K562 (cell line): ENCODE results near the gene USP20. TPM values are rescaled to one million over a fixed set of nuclear protein-coding genes. Genes with fewer than 3 reads are reported as not detected.
A peak's percentile ranks its signal among the peaks of the same experiment; 100 is the strongest.

Experiments
- ASH1L ChIP-seq: fragments of 450-650 bp; IDR thresholded peaks from 2 replicates; pipeline ENCODE4 v1.6.1; 2018; ENCODE audit warnings: borderline replicate concordance, mild to moderate bottlenecking, low read depth; ENCODE audit not compliant: partially characterized antibody
- CCAR2 ChIP-seq: fragments of 200-400 bp; formaldehyde crosslinking; IDR thresholded peaks from 2 replicates; pipeline ENCODE4 v1.6.1; 2017; ENCODE audit warnings: mild to moderate bottlenecking, low read depth, low read length
- EGR1 ChIP-seq: fragments of 450-650 bp; conservative IDR thresholded peaks from 2 replicates; pipeline ENCODE4 v1.6.1; 2017; ENCODE audit warnings: mild to moderate bottlenecking
- HDAC6 ChIP-seq: IDR thresholded peaks from 2 replicates; pipeline ENCODE4 v1.6.1; 2012; ENCODE audit warnings: low read depth, mild to moderate bottlenecking, control low read depth, inconsistent platforms, low read length, moderate library complexity
- HEY1 ChIP-seq: fragments of 250-450 bp; sonication (Bioruptor Pico); IDR thresholded peaks from 2 replicates; pipeline ENCODE4 v1.5.0; 2020; ENCODE audit warnings: mild to moderate bottlenecking, moderate library complexity, borderline replicate concordance
- HNRNPH1 ChIP-seq: fragments of 200-400 bp; formaldehyde crosslinking; optimal IDR thresholded peaks from 2 replicates; pipeline ENCODE3; 2017; ENCODE audit warnings: low read depth, mild to moderate bottlenecking, low read length, moderate library complexity
- KHSRP ChIP-seq: fragments of 450-650 bp; IDR thresholded peaks from 2 replicates; pipeline ENCODE4 v1.6.1; 2017
- KLF10 ChIP-seq: fragments of 250-450 bp; sonication (Bioruptor Pico); IDR thresholded peaks from 2 replicates; pipeline ENCODE4 v1.6.1; 2021; ENCODE audit warnings: matching md5 sums
- KLF13 ChIP-seq: fragments of 450-650 bp; IDR thresholded peaks from 2 replicates; pipeline ENCODE4 v1.6.1; 2016; ENCODE audit warnings: missing genetic modification characterization, low read depth, mild to moderate bottlenecking, missing compliant biosample characterization, moderate library complexity, borderline replicate concordance
- MAFG ChIP-seq: fragments of 450-650 bp; conservative IDR thresholded peaks from 2 replicates; pipeline ENCODE4 v1.6.1; 2016; ENCODE audit warnings: missing genetic modification characterization, missing compliant biosample characterization
- MTA1 ChIP-seq: fragments of 450-650 bp; IDR thresholded peaks from 2 replicates; pipeline ENCODE4 v1.6.1; 2017; ENCODE audit warnings: borderline replicate concordance
- NR1H2 ChIP-seq: sonication (generic); formaldehyde crosslinking; IDR thresholded peaks from 2 replicates; pipeline ENCODE4 v1.4.0; 2020; ENCODE audit warnings: mild to moderate bottlenecking, missing genetic modification reagents
- OTX1 ChIP-seq: fragments of 450-650 bp; formaldehyde crosslinking; IDR thresholded peaks from 2 replicates; pipeline ENCODE4 v1.4.0; 2022; ENCODE audit warnings: mild to moderate bottlenecking
- POLR2A ChIP-seq: fragments of 450-650 bp; conservative IDR thresholded peaks from 2 replicates; pipeline ENCODE4 v1.6.1; 2016
- POLR2AphosphoS5 ChIP-seq: IDR thresholded peaks from 2 replicates; pipeline ENCODE4 v1.6.1; 2011; ENCODE audit warnings: mild to moderate bottlenecking, low read depth, low read length, moderate library complexity; ENCODE audit not compliant: control insufficient read depth, insufficient read depth
- SREBF1 ChIP-seq: fragments of 150-350 bp; IDR thresholded peaks from 2 replicates; pipeline ENCODE4 v1.6.1; 2014; ENCODE audit warnings: antibody characterized with exemption, low read depth, low read length, borderline replicate concordance
- TAL1 ChIP-seq: fragments of 450-650 bp; IDR thresholded peaks from 2 replicates; pipeline ENCODE4 v1.6.1; 2016; ENCODE audit warnings: mild to moderate bottlenecking
- YY1 ChIP-seq, 3 experiments: IDR thresholded peaks; 2 replicates each; pipeline ENCODE4 v1.6.1; 2011; ENCODE audit warnings: low read length in 2 of 3, mild to moderate bottlenecking in 2 of 3, moderate library complexity in 2 of 3, borderline replicate concordance in 1 of 3, control low read depth in 1 of 3, low read depth in 1 of 3; ENCODE audit not compliant: insufficient read depth in 3 of 3, insufficient replicate concordance in 2 of 3, control insufficient read depth in 1 of 3, insufficient read length in 1 of 3; ENCODE audit errors: extremely low read depth in 1 of 3
- ZNF316 ChIP-seq: fragments of 450-650 bp; IDR thresholded peaks from 2 replicates; pipeline ENCODE4 v1.6.1; 2016
- ZNF445 ChIP-seq: fragments of 250-450 bp; sonication (Bioruptor Pico); IDR thresholded peaks from 2 replicates; pipeline ENCODE4 v1.4.0; 2020; ENCODE audit warnings: low read depth, mild to moderate bottlenecking, moderate library complexity
- ZNF699 ChIP-seq: fragments of 250-450 bp; sonication (Bioruptor Pico); IDR thresholded peaks from 2 replicates; pipeline ENCODE4 v1.8.0; 2021; ENCODE audit warnings: mild to moderate bottlenecking, moderate library complexity; ENCODE audit not compliant: insufficient replicate concordance
- polyA plus RNA-seq, 8 experiments: library from polyadenylated mRNA; depleted of rRNA in 4 of 8; stranded (reverse) in 5 of 8; unstranded in 3 of 8; fragments of >200 nt; fragmentation: Nextera tagmentation in 2 of 8; fragmentation: Illumina TruSeq in 1 of 8; extraction: Ambion mirVana in 2 of 8; extraction: Trizol in 1 of 8; gene quantifications; 2 replicates each; pipeline versions ENCODE4 v1.2.1 to v1.2.3, GENCODE V29; 2011 to 2014; ENCODE audit warnings: inconsistent platforms in 1 of 8, missing spikeins in 1 of 8
- total RNA-seq, 7 experiments: library from RNA; depleted of rRNA in 6 of 7; stranded (reverse); fragments of >200 nt in 6 of 7; fragmentation: Illumina TruSeq in 2 of 7; extraction: Trizol in 2 of 7; gene quantifications; 2 replicates each; pipeline versions ENCODE4 v1.2.1 to v1.2.3, GENCODE V29; 2011 to 2021; ENCODE audit warnings: low replicate concordance in 1 of 7
- TF ChIP-seq, protein P1 (sequence below): IDR thresholded peaks from 2 replicates; pipeline ENCODE4 v1.6.1; 2016; ENCODE audit warnings: missing genetic modification characterization, missing compliant biosample characterization
- TF ChIP-seq, protein P2 (sequence below): sonication (generic); formaldehyde crosslinking; IDR thresholded peaks from 2 replicates; pipeline ENCODE4 v1.8.1; 2023; ENCODE audit warnings: mild to moderate bottlenecking, missing genetic modification reagents
- TF ChIP-seq, protein P3 (sequence below): fragments of 250-450 bp; sonication (Bioruptor Pico); IDR thresholded peaks from 2 replicates; pipeline ENCODE4 v1.4.0; 2020
- TF ChIP-seq, protein P4 (sequence below), 2 experiments: fragments of 450-650 bp in 1 of 2; sonication (generic) in 1 of 2; formaldehyde crosslinking; conservative IDR thresholded peaks; 2 replicates each; pipeline versions ENCODE4 v1.4.0 to v1.8.1; 2020 to 2022; ENCODE audit warnings: mild to moderate bottlenecking in 1 of 2, missing genetic modification reagents in 1 of 2

USP20 gene
- total and polyA plus RNA-seq, 9 of the 15 experiments (the other 6 are each of a cell fraction or from before 2014, with no cell fraction given), result 1.9 to 136 (median 49.1) TPM

DNA sequence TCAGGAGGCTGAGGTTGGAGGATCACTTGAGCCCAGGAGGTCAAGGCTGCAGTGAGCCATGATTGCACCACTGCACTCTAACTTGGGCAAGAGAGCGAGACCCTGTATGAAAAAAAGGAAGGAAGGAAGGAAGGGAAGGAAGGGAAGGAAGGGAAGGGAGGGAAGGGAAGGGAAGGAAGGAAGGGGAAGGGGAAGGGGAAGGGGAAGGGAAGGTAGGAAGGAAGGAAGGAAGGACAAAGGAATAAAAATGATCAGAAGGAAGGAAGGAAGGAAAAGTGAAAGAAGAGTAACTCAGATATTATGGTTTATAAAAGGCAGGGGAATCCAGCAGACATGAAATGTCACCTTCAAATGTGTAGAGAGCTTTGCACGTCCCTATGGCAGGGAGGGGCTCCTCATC is 64.4 kb downstream of the USP20 start (continued):
- no peak for TF ChIP-seq POLR2A
- no peak for TF ChIP-seq MTA1
- peak; percentile 89; the same call in 1 of the 2 replicates for TF ChIP-seq OTX1 (CRISPR knock-in tag)
- no peak for TF ChIP-seq EGR1
- no peak for TF ChIP-seq ZNF445 (CRISPR knock-in tag)
- no peak for TF ChIP-seq ZNF316
- TF ChIP-seq KLF10, result no peak
- no peak for TF ChIP-seq YY1 (IDR thresholded peaks at IDR 0.05; ENCODE audit: borderline replicate concordance in 1 of 3, control insufficient read depth in 1 of 3, extremely low read depth in 1 of 3, insufficient read depth in 3 of 3, insufficient read length in 1 of 3, insufficient replicate concordance in 2 of 3, low read depth in 1 of 3, low read length in 2 of 3)
- TF ChIP-seq ZNF699 (CRISPR knock-in tag), result no peak
- no peak for TF ChIP-seq TAL1
- no peak for TF ChIP-seq HEY1 (CRISPR knock-in tag)
- TF ChIP-seq, protein P1, sequence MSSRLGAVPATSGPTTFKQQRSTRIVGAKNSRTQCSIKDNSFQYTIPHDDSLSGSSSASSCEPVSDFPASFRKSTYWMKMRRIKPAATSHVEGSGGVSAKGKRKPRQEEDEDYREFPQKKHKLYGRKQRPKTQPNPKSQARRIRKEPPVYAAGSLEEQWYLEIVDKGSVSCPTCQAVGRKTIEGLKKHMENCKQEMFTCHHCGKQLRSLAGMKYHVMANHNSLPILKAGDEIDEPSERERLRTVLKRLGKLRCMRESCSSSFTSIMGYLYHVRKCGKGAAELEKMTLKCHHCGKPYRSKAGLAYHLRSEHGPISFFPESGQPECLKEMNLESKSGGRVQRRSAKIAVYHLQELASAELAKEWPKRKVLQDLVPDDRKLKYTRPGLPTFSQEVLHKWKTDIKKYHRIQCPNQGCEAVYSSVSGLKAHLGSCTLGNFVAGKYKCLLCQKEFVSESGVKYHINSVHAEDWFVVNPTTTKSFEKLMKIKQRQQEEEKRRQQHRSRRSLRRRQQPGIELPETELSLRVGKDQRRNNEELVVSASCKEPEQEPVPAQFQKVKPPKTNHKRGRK (tag), result peak; percentile 66; the same call in 1 of the 2 replicates
- TF ChIP-seq POLR2AphosphoS5, result no peak
- no peak for TF ChIP-seq HDAC6
- no peak for TF ChIP-seq ASH1L
- no peak for TF ChIP-seq MAFG
- no peak for TF ChIP-seq SREBF1
- TF ChIP-seq HNRNPH1, result no peak
- TF ChIP-seq, protein P2, sequence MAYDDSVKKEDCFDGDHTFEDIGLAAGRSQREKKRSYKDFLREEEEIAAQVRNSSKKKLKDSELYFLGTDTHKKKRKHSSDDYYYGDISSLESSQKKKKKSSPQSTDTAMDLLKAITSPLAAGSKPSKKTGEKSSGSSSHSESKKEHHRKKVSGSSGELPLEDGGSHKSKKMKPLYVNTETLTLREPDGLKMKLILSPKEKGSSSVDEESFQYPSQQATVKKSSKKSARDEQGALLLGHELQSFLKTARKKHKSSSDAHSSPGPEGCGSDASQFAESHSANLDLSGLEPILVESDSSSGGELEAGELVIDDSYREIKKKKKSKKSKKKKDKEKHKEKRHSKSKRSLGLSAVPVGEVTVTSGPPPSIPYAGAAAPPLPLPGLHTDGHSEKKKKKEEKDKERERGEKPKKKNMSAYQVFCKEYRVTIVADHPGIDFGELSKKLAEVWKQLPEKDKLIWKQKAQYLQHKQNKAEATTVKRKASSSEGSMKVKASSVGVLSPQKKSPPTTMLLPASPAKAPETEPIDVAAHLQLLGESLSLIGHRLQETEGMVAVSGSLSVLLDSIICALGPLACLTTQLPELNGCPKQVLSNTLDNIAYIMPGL (CRISPR knock-in tag), result no peak
- no peak for TF ChIP-seq NR1H2 (CRISPR knock-in tag)
- no peak for TF ChIP-seq KHSRP
- TF ChIP-seq, protein P3, sequence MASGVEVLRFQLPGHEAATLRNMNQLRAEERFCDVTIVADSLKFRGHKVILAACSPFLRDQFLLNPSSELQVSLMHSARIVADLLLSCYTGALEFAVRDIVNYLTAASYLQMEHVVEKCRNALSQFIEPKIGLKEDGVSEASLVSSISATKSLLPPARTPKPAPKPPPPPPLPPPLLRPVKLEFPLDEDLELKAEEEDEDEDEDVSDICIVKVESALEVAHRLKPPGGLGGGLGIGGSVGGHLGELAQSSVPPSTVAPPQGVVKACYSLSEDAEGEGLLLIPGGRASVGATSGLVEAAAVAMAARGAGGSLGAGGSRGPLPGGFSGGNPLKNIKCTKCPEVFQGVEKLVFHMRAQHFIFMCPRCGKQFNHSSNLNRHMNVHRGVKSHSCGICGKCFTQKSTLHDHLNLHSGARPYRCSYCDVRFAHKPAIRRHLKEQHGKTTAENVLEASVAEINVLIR, result no peak
- TF ChIP-seq, protein P4, sequence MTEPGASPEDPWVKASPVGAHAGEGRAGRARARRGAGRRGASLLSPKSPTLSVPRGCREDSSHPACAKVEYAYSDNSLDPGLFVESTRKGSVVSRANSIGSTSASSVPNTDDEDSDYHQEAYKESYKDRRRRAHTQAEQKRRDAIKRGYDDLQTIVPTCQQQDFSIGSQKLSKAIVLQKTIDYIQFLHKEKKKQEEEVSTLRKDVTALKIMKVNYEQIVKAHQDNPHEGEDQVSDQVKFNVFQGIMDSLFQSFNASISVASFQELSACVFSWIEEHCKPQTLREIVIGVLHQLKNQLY (CRISPR knock-in tag; conservative IDR thresholded peaks at IDR 0.05), result no peak
- no peak for TF ChIP-seq KLF13 (tag)
- no peak for TF ChIP-seq CCAR2
